Stimulated activated CD8-positive, alpha-beta memory T cell treated with anti-CD3 and anti-CD28 coated beads, Interleukin-7, amount 100 ng/mL, for 48 hours (primary cell): ENCODE measurements around the gene ALAS2.
"Not testable (repeated sequence)": the region's sequence is repeated elsewhere in the genome, so short reads cannot be mapped to it uniquely, and the experiment has no call there.

Experiments used
- DNase-seq, 2 donors: peaks; one replicate each; pipeline ENCODE4 v3.0.0-alpha.2; 2020; ENCODE audit warnings: low read depth in 1 of 2; ENCODE audit errors: extremely low read depth in 1 of 2

The ALAS2 gene, protein sequence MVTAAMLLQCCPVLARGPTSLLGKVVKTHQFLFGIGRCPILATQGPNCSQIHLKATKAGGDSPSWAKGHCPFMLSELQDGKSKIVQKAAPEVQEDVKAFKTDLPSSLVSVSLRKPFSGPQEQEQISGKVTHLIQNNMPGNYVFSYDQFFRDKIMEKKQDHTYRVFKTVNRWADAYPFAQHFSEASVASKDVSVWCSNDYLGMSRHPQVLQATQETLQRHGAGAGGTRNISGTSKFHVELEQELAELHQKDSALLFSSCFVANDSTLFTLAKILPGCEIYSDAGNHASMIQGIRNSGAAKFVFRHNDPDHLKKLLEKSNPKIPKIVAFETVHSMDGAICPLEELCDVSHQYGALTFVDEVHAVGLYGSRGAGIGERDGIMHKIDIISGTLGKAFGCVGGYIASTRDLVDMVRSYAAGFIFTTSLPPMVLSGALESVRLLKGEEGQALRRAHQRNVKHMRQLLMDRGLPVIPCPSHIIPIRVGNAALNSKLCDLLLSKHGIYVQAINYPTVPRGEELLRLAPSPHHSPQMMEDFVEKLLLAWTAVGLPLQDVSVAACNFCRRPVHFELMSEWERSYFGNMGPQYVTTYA

DNA sequence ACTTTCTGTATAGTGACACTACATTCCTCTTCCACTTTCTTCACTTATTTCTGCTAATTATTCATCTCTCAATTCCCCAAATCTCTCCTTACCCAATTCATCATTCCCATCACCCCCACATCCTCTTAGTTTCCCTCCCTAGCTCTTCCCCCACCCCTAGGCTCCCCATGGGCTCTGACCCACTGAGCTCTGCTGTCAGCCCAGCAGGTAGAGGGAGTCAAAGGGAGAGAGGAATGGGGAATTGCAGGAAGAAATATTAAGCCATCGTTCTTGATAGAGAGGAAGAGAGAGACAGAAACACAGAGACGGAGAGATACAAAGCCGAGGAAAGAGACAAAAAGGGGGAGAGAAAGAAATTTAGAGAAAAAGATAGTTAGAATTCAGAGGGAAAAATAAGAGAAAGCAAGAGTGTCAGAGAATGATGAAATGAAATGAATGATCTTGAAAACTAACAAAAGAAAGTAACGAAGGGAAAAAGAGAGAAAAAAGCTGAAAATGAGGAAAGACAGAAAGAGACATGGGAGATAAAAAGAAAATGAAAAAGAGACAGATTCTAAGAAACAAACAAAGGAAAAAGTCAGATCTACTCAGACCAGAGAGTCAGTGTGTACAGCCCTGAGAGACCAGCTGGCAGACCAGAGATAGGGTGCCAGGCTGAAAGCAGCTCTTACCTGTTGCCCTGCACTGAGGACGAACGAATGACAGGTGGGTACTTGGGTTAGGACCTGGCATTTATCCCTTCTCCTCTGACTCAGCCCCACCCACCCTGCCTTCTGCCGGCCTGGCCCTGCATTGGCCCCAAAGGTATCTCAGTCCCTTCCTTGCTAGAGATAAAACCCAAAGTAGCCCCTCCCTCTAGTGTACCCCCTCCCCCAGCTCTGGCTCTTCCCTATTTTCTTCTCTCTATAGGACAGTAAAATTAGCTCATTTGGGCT, at the start of gene ALAS2:
Gene ALAS2 (minus strand): TSS at position 707 of the 935 bp plus-strand sequence. CDS start 4,977 bp downstream, outside the sequence.
- no peak for DNase-seq

DNA sequence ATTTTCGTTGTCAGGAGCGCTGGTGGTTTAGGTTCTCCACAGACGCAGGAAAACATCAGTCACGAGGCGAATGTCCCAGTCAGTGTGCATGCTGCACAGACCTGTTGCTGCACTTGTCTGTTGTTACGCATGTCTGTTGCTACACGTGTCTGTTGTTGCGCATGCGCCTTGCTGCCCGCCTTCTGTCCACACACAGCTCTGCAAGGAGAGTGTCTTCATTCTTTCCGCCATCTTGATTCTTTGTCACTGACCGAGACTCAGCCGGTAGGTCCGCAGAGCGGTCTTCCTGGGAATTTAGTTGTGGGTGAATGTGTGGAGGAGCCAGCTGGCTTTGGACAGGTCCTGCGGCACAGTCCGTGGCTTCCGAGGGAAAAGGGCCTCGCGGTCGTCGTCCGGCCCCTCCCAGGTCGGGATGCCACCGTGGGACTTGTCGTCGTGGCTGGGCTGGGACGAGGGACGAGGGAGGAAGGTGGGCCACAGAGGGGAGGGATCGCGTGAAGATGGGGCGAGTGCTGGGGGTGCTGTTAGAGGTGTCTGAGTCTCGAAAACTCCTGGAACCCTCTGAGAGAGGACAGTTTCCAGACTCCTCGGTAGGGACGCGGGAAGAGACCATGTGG, 44.2 kb upstream of the ALAS2 start, which contains the start of gene PAGE2B:
Gene PAGE2B (plus strand): TSS at position 180 of the 617 bp plus-strand sequence. CDS start 1,012 bp downstream, outside the sequence.
- DNase-seq: no peak

DNA sequence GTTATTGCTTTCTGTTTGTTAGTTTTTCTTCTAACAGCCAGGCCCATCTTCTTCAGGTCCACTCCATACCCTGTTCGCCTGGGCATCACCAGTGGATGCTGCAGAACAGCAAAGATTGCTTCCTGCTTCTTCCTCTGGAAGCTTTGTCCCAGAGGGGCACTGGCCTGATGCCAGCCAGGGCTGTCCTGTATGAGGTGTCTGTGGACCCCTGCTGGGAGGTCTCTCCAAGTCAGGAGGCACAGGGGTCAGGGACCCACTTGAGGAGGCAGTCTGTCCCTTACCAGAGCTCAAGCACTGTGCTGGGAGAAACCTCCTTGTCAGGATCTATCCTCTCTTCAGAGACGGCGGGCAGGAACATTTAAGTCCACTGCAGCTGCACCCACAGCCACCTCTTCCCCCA, 41.5 kb upstream of the ALAS2 start:
- DNase-seq: no peak

DNA sequence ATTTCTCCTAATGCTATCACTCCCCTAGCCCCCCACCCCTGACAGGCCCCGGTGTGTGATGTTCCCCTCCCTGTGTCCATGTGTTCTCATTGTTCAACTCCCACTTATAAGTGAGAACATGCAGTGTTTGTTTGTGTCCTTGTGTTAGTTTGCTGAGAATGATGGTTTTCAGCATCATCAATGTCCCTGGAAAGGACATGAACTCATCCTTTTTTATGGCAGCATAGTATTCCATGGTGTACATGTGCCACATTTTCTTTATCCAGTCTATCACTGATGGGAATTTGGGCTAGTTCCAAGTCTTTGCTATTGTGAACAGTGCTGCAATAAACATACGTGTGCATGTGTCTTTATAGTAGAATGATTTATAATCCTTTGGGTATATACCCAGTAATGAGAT, 36.4 kb upstream of the ALAS2 start:
- DNase-seq: not testable (repeated sequence)

DNA sequence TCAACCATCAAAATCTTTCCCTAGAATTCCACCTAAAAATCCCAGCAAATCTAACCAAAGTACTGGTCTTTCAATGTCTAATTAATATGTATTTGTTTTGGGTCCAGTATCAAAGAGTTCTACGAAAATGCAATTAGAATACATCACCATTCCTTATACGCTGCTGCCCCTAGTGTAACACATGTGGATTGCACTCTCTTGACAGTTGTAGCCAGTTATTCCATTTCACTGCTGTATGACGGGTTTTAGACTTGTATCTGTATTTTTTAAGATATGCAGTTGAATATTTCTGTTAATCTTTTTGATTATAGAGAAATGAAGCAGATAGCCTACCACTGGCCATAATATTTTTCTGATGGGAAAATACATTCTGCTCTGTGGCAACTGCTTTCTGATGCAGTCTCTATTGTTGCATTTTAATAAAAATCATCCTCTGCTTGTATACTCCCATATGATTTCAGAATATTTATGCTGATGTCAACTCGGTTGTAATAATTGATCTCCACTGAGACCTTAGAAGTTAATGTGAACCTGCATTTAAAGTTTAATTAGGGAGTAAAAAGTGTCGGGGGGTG, 27.0 kb upstream of the ALAS2 start:
- no peak for DNase-seq

DNA sequence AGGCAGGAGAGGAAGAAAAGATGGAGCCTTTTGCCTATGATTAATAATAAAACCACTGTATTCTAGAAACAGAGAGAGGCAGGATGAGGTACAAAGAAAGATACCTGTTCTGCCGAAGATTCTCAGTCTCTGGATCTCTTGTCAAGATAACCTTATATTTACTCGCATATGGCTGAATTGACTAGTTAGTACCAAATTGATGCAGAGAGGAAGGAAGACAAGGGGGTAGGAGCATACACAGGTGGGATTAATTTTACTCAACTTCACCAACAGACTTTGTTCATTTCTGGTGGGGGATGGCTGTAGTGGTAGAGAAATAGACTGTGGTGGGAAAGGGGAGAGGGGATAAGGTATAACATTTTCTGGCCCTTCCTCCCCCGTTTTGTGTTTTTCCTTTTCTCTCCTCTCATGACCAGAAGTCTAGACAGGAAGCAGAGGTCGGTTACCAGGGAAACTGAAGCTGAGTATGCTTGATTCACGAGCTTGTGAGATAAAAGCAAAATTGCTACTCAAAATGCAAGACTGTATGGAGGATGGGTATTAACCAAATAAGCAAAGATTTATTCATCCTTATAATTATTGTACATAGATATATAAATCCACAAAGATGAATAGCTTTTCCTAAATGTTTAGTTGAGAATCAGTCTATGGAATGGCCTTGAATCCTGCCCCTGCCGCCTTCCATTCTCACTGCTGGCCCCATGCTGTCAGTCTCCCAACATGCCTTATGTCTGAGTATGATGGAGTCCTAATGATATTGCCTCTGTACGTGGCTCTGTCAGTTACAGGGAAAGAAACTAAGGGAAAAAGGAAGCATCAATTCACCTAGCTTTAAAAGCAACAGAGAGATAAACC, 26.3 kb upstream of the ALAS2 start:
- DNase-seq: no peak

DNA sequence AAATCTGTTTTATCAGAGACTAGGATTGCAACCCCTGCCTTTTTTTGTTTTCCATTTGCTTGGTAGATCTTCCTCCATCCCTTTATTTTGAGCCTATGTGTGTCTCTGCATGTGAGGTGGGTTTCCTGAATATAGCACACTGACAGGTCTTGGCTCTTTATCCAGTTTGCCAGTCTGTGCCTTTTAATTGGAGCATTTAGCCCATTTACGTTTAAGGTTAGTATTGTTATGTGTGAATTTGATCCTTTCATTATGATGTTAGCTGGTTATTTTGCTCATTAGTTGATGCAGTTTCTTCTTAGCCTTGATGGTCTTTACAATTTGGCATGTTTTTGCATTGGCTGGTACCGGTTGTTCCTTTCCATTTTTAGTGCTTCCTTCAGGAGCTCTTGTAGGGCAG, 19.8 kb upstream of the ALAS2 start:
- DNase-seq: not testable (repeated sequence)

DNA sequence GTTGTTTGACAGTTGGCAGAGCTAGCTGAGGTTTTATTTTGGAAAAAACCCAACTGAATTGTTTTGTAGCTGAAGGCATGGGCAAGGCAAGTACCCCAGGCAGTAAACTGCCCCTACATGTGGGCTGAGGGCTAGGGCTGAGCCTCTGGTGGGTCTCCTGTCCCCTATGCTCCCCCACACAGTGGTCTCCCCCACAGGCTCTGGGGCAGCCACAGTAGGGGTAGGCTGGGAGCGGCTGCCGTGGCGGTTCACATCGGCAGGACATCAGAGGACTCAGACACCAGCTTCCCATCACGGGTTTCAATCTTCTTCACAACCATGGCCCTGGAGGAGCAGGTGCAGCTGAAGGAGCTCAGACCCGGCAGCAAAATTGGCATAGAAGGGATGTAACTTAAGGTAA, 10.7 kb upstream of the ALAS2 start:
- no peak for DNase-seq

DNA sequence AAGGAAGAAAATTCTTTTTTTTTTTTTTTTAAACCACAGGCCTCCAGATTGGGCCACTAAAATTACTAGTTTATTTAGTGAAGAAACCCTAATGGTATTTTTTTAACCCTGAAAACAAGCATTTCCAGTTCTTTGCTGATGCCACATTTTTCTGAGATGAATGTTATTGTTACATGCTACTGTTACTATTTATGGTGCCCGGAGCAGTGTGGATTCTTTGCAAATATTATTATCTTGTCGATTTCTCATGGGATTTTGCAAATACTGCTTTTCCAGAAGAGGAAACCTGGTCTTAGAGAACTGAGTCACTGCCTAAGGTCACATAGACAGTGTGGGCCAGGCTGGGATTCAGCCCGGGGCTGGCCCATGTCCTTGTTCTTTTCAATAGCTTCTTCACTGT, 8.7 kb upstream of the ALAS2 start:
- DNase-seq: no peak

DNA sequence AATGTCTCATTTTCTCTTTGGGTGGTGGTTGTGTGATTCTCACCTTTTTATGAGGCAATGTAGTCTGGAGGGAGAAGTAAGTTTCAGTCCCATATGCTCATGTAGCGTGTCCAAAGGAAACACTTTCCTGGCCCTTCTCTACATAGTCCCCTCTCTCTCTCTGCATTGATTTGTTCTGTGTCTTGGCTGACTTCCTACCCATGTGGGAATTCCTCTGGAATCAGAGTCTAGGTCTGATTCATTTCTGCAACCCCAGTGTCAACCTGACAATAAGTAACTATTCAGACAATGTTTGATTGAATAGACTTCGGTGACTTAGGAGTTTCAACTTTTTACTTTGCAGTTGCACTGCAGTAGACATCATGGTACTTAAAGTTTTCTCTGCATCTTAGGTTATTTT, 2.7 kb upstream of the ALAS2 start:
- DNase-seq: no peak

DNA sequence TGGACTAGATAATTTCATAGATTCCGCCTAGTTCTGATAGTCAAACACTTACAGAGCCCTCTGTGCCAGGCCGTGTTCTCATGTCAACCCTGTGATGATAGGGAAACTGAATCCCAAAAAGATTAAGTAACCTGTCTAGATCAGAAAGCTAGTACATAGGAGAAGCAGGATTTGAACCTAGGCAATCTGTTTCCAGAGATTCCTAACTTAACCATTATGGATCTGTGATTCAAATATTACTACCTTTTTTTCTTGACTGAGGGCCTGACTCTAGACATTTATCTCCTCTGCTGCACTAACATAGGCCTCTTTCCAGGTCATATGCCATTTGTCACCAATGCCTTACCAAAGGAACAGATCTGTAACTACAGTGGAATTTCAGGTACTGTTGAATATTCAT, 1.5 kb downstream of the ALAS2 start:
- no peak for DNase-seq

DNA sequence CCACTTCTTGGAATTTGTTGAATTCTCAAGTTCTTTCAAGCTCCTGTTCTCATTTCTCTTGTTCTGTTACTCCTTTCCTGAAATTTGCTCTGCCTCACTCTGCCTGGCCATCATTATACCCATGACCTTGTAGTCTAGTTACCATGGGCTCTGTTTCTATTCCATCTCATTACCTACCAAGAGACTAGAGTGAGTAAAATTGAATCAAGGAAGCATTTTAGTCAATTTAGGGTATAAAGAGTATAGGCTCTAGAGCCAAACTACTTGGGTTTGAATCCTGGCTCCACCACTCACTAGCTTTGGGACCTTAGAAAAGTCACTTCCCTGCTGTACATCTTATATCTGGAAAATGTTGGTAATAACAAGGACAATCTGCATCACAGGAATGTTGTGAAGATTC, 2.2 kb downstream of the ALAS2 start:
- no peak for DNase-seq

DNA sequence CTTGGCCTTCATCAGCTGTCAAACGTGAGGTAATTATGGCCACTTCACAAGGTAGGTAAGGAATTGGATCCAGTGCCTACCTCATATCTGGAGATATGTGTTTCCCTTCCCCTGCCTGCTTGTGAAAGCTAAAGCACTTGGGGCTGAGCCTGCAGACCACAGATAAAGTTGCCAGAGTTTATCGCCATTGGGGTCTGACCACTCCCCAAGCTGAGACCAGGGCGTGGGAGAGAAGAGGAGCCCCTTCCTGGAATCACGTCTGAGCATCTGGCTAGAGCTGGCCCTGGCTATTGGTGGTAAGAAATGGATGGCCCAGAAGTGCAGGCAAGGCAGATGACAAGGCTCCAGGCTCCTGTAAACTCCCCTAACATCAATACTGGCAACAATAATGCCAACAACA, 2.7 kb downstream of the ALAS2 start:
- DNase-seq: no peak

DNA sequence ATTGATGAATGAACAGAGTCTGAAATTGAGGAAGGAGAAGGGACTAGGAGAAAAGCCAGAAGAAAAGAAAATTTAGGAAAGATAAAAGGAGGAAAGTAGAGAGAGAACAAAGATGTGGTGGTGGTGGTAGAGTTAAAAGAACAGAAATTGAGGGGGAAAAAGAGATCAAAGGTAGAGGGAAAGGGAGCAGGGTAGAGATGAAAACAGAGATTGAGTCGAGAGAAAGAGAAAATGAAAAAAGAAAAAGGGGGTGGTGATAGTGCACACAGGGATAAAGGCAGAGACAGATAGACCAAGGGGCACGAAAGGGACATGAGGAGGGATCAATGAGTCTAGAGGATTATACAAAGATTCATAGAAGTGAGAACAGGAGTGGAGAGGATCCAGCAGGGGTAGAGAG, 3.9 kb downstream of the ALAS2 start:
- DNase-seq: no peak

DNA sequence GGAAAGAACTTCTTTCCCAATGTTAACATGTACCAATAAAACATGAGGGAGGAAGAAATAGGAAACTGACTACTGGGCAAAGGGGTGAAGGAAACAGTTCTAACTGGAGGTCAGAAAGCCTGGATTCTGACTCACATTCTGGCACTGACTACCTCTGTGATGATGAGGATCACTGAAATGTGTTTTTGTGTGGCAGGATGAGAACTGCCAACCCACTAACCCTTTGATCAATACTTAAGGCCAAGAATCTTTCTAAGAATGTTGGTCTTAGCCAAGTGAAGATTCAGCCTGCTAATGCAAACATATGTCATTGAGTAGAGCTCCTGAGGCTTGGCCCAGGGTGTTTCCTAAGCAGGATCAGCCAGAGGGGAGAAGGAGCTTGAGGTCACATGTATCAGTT, 4.6 kb downstream of the ALAS2 start:
- DNase-seq: no peak

DNA sequence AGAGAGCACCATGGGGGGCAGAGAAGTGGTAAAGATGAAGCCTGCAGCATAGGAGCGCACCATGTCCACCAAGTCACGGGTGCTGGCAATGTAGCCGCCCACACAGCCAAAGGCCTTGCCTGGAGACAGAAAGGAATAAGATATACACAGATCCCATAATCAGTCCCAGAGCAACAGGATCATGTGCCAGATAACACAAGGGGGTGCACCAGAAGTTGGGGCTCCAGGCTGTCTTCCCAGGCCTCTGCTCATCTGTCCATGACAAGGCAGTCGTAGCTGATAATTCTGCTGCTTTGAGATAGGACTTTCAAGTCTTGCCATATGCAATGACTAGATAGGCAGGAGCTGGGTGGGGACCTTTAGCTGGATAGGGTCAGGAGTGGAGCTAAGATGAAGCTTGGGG, 15.9 kb downstream of the ALAS2 start:
- no peak for DNase-seq

DNA sequence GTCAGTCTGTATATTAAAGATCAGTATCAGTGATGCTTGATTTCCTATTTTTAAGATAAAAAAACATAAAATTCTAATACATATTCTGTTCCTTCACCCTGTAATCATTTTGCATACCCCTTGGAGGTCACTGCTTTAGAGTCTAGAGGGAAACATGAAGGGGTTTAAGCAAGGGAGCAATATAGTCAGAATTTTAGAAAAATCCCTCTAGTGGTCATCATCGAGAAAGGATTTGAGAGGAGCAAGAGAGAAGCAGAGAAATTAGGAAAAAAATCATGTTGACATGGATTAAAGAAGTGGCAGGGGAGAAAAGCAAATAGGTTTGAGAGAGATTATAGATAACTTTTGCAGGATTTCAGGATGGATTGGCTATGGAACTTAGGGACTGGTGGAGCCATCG, 19.5 kb downstream of the ALAS2 start:
- no peak for DNase-seq

DNA sequence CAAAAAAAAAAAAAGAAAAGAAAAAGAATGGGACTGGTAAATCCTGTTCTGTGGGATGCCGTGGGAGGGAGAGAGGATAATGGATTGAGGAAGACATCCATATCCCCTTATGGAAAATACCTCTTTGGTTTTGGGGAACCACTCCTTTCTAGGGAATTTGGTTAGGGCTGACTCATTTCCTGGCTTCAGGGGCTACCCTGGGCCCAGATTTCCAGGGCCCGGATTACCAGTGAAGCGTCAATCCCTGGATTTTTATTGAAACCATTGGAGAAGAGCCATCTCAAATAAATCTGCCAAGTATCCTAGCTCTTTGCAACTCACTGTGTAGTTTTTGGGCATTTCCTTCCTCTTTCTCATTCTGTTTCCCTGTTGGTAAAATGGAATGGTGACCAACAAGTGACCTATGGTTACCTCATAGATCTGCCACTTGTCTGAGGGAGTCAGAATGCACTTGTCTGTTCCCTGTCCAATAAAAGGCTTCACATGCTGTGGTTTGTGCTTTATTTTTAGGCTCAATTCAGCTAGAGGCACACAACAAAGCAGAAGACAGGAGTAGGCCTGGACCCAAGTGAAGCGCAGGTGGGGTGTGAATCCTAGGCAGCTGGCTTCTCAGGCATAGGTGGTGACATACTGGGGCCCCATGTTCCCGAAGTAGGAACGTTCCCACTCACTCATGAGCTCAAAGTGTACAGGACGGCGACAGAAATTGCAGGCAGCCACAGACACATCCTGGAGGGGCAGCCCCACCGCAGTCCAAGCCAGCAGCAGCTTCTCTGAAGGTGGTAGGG, 22.0 kb downstream of the ALAS2 start:
- no peak for DNase-seq

DNA sequence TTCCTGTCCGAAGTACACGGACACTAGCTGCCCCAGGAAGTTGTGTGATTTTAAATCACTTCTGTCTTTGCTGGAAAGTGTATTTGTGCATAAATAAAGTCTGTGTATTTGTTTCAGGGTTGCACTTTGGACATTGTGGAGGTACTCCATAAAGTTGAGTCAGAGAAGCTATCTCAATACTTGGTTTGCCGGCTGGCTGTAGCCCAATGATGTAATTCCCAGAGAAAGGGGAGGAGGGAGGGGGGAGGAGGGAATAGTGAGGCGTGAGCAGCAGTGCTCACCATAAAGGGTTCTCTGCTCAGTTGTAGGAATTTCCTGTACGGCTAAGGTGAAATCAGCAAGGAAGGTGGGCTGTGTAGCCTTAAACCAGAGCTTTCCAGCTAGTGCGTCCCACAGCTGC, 23.1 kb downstream of the ALAS2 start:
- DNase-seq: no peak
